Liver (tissue), 9 donors: Measurements from ENCODE around the gene B3GNT9. TPM values are rescaled to one million over a fixed set of nuclear protein-coding genes. Genes with fewer than 3 reads are reported as not detected.

Source experiments
- DNase-seq: peaks from one replicate; pipeline ENCODE4 v3.0.0-alpha.2; 2017; ENCODE audit warnings: low spot score
- H3K27ac ChIP-seq, 2 donors: one replicate each; pipeline ENCODE4 v1.7.0; 2013; ENCODE audit warnings: inconsistent platforms in 2 of 2, low read length in 2 of 2, control low read depth in 1 of 2, low read depth in 1 of 2, mild to moderate bottlenecking in 1 of 2
- H3K27me3 ChIP-seq, 4 donors: one replicate each; pipeline versions ENCODE4 v1.6.1 to v1.7.0; 2013; ENCODE audit warnings: low read length in 3 of 4, inconsistent platforms in 1 of 4, mild to moderate bottlenecking in 1 of 4, moderate library complexity in 1 of 4; ENCODE audit not compliant: control insufficient read depth in 4 of 4, insufficient read depth in 4 of 4
- H3K36me3 ChIP-seq, 4 donors: one replicate each; pipeline versions ENCODE4 v1.6.1 to v1.7.0; 2013; ENCODE audit warnings: low read length in 3 of 4, mild to moderate bottlenecking in 3 of 4, low read depth in 1 of 4, moderate library complexity in 1 of 4; ENCODE audit not compliant: control insufficient read depth in 4 of 4, insufficient read depth in 3 of 4
- H3K4me1 ChIP-seq, 4 donors: one replicate each; pipeline versions ENCODE4 v1.6.1 to v1.7.0; 2013; ENCODE audit warnings: low read length in 3 of 4, mild to moderate bottlenecking in 3 of 4, moderate library complexity in 1 of 4; ENCODE audit not compliant: control insufficient read depth in 4 of 4, insufficient read depth in 4 of 4
- H3K4me3 ChIP-seq, 3 donors: one replicate each; pipeline versions ENCODE4 v1.6.1 to v1.7.0; 2013; ENCODE audit warnings: low read length in 3 of 3, control low read depth in 1 of 3, low read depth in 1 of 3, mild to moderate bottlenecking in 1 of 3
- H3K9ac ChIP-seq, 2 donors: one replicate each; pipeline ENCODE4 v1.7.0; 2013; ENCODE audit warnings: low read length in 2 of 2, mild to moderate bottlenecking in 2 of 2, moderate library complexity in 2 of 2, control low read depth in 1 of 2, low read depth in 1 of 2
- H3K9me3 ChIP-seq, 4 donors: one replicate each; pipeline versions ENCODE4 v1.6.1 to v1.7.0; 2013; ENCODE audit warnings: low read length in 3 of 4; ENCODE audit not compliant: control insufficient read depth in 4 of 4
- ATF3 ChIP-seq: IDR thresholded peaks from 2 replicates; pipeline ENCODE4 v1.6.1; 2016; ENCODE audit warnings: antibody characterized with exemption
- CTCF ChIP-seq: fragments of 150-350 bp; IDR thresholded peaks from 2 replicates; pipeline ENCODE4 v1.5.1; 2017; ENCODE audit warnings: improper control_type of control experiment, low read depth, low read length; ENCODE audit not compliant: missing input control
- FOXA1 ChIP-seq: IDR thresholded peaks from 2 replicates; pipeline ENCODE4 v1.6.1; 2016; ENCODE audit warnings: antibody characterized with exemption
- FOXA2 ChIP-seq: IDR thresholded peaks from 2 replicates; pipeline ENCODE4 v1.6.1; 2016; ENCODE audit warnings: antibody characterized with exemption
- GABPA ChIP-seq, 2 donors: IDR thresholded peaks in 1 of 2; conservative IDR thresholded peaks in 1 of 2; 2 replicates each; pipeline ENCODE4 v1.6.1; 2016; ENCODE audit warnings: antibody characterized with exemption in 2 of 2, mild to moderate bottlenecking in 1 of 2, moderate library complexity in 1 of 2
- HNF4A ChIP-seq, 2 donors: conservative IDR thresholded peaks; 2 replicates each; pipeline ENCODE4 v1.6.1; 2016; ENCODE audit warnings: antibody characterized with exemption in 2 of 2, mild to moderate bottlenecking in 2 of 2
- HNF4G ChIP-seq: IDR thresholded peaks from 2 replicates; pipeline ENCODE4 v1.6.1; 2016; ENCODE audit warnings: antibody characterized with exemption
- JUND ChIP-seq, 2 donors: IDR thresholded peaks; 2 replicates each; pipeline ENCODE4 v1.6.1; 2016; ENCODE audit warnings: antibody characterized with exemption in 2 of 2
- MAX ChIP-seq: IDR thresholded peaks from 2 replicates; pipeline ENCODE4 v1.6.1; 2016; ENCODE audit warnings: antibody characterized with exemption
- NR2F2 ChIP-seq: IDR thresholded peaks from 2 replicates; pipeline ENCODE4 v1.6.1; 2016; ENCODE audit warnings: antibody characterized with exemption
- RAD21 ChIP-seq, 2 donors: IDR thresholded peaks; 2 replicates each; pipeline ENCODE4 v1.6.1; 2016; ENCODE audit warnings: antibody characterized with exemption in 2 of 2, mild to moderate bottlenecking in 2 of 2
- REST ChIP-seq: IDR thresholded peaks from 2 replicates; pipeline ENCODE4 v1.6.1; 2016; ENCODE audit warnings: antibody characterized with exemption, mild to moderate bottlenecking
- SP1 ChIP-seq: IDR thresholded peaks from 2 replicates; pipeline ENCODE4 v1.6.1; 2018; ENCODE audit warnings: antibody characterized with exemption, mild to moderate bottlenecking
- YY1 ChIP-seq: IDR thresholded peaks from 2 replicates; pipeline ENCODE4 v1.6.1; 2016; ENCODE audit warnings: antibody characterized with exemption, mild to moderate bottlenecking
- ZBTB33 ChIP-seq: IDR thresholded peaks from 2 replicates; pipeline ENCODE4 v1.6.1; 2016; ENCODE audit warnings: antibody characterized with exemption
- WGBS: extraction: QIAGEN DNeasy Blood & Tissue Kit; methylation state at CpG from one replicate; pipeline ENCODE4 v1.1.7; 2013; 5-methylcytosine and 5-hydroxymethylcytosine counted together
- polyA plus RNA-seq, 2 donors: library from polyadenylated mRNA; stranded (reverse) in 1 of 2; unstranded in 1 of 2; fragments of 200-250 nt in 1 of 2; fragments of >200 nt in 1 of 2; fragmentation: Nextera tagmentation in 1 of 2; extraction: Ambion mirVana in 1 of 2; gene quantifications; one replicate each; pipeline versions ENCODE4 v1.2.1 to v1.2.3, GENCODE V29; 2013 to 2015
- total RNA-seq, 2 donors: library from RNA; depleted of rRNA; stranded (reverse); fragments of >200 nt; gene quantifications; one replicate each; pipeline ENCODE4 v1.2.3, GENCODE V29; 2014
- donor health status: healthy.
- donor health status: healthy.
- donor health status: healthy.
- donor health status: healthy.
- donor health status: healthy.

Gene B3GNT9
- total and polyA plus RNA-seq, 4 donors: 0.43 to 2.3 (median 1.4) TPM

GRCh38 chr16:67193536-67193935 is 42.7 kb upstream of the B3GNT9 start:
- Histone ChIP-seq H3K4me3 (peak overlapping the region in 1 of 3 donors; percentile 88), H3K4me1 (peaks cover 8 to 31% (median 25%) of the 10 kb centered on the region in 4 donors)

GRCh38 chr16:67192781-67193361 is 42.1 kb upstream of the B3GNT9 start:
- peak overlapping the region; percentile 90 to 96 for H3K9ac ChIP-seq
- H3K27ac ChIP-seq: peak overlapping the region in 1 of 2 donors; percentile 33
- H3K9me3 ChIP-seq: no peaks in the 10 kb centered on the region
- peak overlapping the region; percentile 88 to 97 (median 92) for H3K4me3 ChIP-seq
- peaks cover 8 to 26% (median 22%) of the 10 kb centered on the region in 4 donors for H3K4me1 ChIP-seq
- H3K36me3 ChIP-seq: peaks cover 11 to 38% (median 26%) of the 10 kb centered on the region in 4 donors
- 30% methylated on average over 17 of the region's 17 CpGs for WGBS
- no peaks in the 10 kb centered on the region for H3K27me3 ChIP-seq
- DNase-seq: peak; percentile 47
- no peak for TF ChIP-seq YY1
- no peak for TF ChIP-seq FOXA1
- no peak for TF ChIP-seq CTCF
- no peak for TF ChIP-seq NR2F2
- TF ChIP-seq HNF4G: no peak
- TF ChIP-seq SP1: no peak
- no peak for TF ChIP-seq FOXA2
- TF ChIP-seq MAX: no peak
- TF ChIP-seq GABPA (IDR thresholded peaks at IDR 0.05 in 1 of 2, conservative IDR thresholded peaks at IDR 0.05 in 1 of 2): no peak
- no peak for TF ChIP-seq RAD21 (IDR thresholded peaks at IDR 0.05)
- no peak for TF ChIP-seq JUND (IDR thresholded peaks at IDR 0.05)
- no peak for TF ChIP-seq REST

More at GRCh38 chr16:67193536-67193935, 42.7 kb upstream of the B3GNT9 start:
- TF ChIP-seq RAD21 (IDR thresholded peaks at IDR 0.05) (no peak), ZBTB33 (no peak), HNF4A (conservative IDR thresholded peaks at IDR 0.05) (no peak), FOXA2 (no peak), HNF4G (no peak), FOXA1 (no peak), JUND (IDR thresholded peaks at IDR 0.05) (no peak), ATF3 (no peak), CTCF (no peak)
- no peaks in the 10 kb centered on the region for H3K27me3 ChIP-seq
- H3K9me3 ChIP-seq: no peaks in the 10 kb centered on the region
- no peak for DNase-seq
- H3K36me3 ChIP-seq: peaks cover 11 to 42% (median 27%) of the 10 kb centered on the region in 4 donors
- peak overlapping the region in 1 of 2 donors; percentile 96 for H3K9ac ChIP-seq
- no peak overlapping the region for H3K27ac ChIP-seq
